ENCODE results near the gene REC8.

The REC8 gene

GRCh38 chr14:24179294-24179960 is 7.5 kb downstream of the REC8 start:
- TF ChIP-seq CTCF (IDR thresholded peaks at IDR 0.05; ENCODE audit: control insufficient read depth, extremely low read depth, insufficient read depth): no peak
- H3K4me3 ChIP-seq (ENCODE audit: low read depth, low read length): no peak overlapping the region
- no peak for DNase-seq (ENCODE audit: low read depth)

GRCh38 chr14:24179961-24180796 is 8.3 kb downstream of the REC8 start:
- no peak overlapping the region for H3K4me3 ChIP-seq (ENCODE audit: low read depth, low read length)
- no peak for TF ChIP-seq CTCF (IDR thresholded peaks at IDR 0.05; ENCODE audit: control insufficient read depth, extremely low read depth, insufficient read depth)
- no peak for DNase-seq (ENCODE audit: low read depth)

GRCh38 chr14:24181371-24182077 is 9.6 kb downstream of the REC8 start:
- no peak overlapping the region for H3K4me3 ChIP-seq (ENCODE audit: low read depth, low read length)
- TF ChIP-seq CTCF (IDR thresholded peaks at IDR 0.05; ENCODE audit: control insufficient read depth, extremely low read depth, insufficient read depth): no peak
- no peak for DNase-seq (ENCODE audit: low read depth)

- DNase-seq (ENCODE audit: low read depth): no peak
- H3K4me3 ChIP-seq (ENCODE audit: low read depth, low read length): no peak overlapping the region
- TF ChIP-seq CTCF (IDR thresholded peaks at IDR 0.05; ENCODE audit: control insufficient read depth, extremely low read depth, insufficient read depth): no peak
Observed at GRCh38 chr14:24182110-24182882, 10.4 kb downstream of the REC8 start.

GRCh38 chr14:24183014-24183481 is 11.2 kb downstream of the REC8 start:
- TF ChIP-seq CTCF (IDR thresholded peaks at IDR 0.05; ENCODE audit: control insufficient read depth, extremely low read depth, insufficient read depth): no peak
- no peak for DNase-seq (ENCODE audit: low read depth)
- H3K4me3 ChIP-seq (ENCODE audit: low read depth, low read length): no peak overlapping the region
